ENCODE results near the gene PTOV1.

DNA sequence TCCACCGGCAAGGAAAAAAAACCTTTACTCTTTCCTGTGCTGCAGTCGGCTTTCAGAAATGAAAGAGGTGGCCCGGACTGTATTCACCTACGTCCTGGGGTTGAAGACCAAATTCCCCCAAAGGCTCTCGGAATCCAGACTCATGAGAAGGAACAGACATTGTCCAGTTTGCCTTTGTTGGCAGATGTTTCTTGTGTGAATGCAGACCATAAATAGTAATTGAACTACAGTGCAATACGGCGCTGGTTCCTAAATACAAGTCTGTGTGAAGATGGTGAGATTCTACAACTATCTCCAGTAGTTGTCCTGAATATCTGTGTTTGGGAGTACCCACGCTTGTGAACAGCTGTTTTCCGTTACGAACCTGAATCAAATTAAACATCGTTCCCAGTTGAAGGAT is 11.2 kb upstream of the PTOV1 start:
- no peak for TF ChIP-seq ZNF384 (IDR thresholded peaks at IDR 0.05)
- no peak for TF ChIP-seq SUZ12 (IDR thresholded peaks at IDR 0.05)
- no peak for TF ChIP-seq ARNT (IDR thresholded peaks at IDR 0.05)
- TF ChIP-seq BHLHE40 (IDR thresholded peaks at IDR 0.05; ENCODE audit: borderline replicate concordance), result no peak
- no peak for TF ChIP-seq CTBP1 (IDR thresholded peaks at IDR 0.05; ENCODE audit: borderline replicate concordance)
- TF ChIP-seq ELF4 (IDR thresholded peaks at IDR 0.05), result no peak
- TF ChIP-seq FOXM1 (IDR thresholded peaks at IDR 0.05; ENCODE audit: borderline replicate concordance), result no peak
- TF ChIP-seq SP1 (IDR thresholded peaks at IDR 0.05), result no peak
- TF ChIP-seq L3MBTL2 (conservative IDR thresholded peaks at IDR 0.05), result no peak
- no peak for TF ChIP-seq NFRKB (IDR thresholded peaks at IDR 0.05)
- no peak for TF ChIP-seq TARDBP (IDR thresholded peaks at IDR 0.05)
- no peak for TF ChIP-seq FOXA1 (IDR thresholded peaks at IDR 0.05)
- TF ChIP-seq FOXK2 (IDR thresholded peaks at IDR 0.05), result no peak

Data from HEK293T (cell line).